ENCODE data around the gene SLC1A2.

DNA sequence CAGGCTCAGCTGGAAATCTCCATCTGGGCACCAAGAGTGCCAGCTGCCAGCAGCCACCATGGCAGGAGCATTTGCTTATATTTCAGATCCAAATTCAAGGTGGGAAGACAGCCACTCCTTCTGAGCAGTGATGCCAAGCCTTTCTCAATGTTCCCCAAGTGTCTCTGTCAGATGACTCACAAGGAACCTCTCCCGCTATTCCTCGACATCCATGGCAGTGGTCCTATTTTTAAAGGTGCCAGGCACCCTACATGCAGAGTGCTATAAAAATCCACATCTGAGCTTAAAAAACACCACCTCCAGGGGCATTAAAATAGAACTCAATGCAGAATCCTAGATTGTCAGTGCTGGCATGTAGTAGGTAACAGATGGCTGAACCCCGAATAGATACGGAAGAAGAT lies 112.1 kb downstream of the SLC1A2 start:
- TF ChIP-seq, protein P1, sequence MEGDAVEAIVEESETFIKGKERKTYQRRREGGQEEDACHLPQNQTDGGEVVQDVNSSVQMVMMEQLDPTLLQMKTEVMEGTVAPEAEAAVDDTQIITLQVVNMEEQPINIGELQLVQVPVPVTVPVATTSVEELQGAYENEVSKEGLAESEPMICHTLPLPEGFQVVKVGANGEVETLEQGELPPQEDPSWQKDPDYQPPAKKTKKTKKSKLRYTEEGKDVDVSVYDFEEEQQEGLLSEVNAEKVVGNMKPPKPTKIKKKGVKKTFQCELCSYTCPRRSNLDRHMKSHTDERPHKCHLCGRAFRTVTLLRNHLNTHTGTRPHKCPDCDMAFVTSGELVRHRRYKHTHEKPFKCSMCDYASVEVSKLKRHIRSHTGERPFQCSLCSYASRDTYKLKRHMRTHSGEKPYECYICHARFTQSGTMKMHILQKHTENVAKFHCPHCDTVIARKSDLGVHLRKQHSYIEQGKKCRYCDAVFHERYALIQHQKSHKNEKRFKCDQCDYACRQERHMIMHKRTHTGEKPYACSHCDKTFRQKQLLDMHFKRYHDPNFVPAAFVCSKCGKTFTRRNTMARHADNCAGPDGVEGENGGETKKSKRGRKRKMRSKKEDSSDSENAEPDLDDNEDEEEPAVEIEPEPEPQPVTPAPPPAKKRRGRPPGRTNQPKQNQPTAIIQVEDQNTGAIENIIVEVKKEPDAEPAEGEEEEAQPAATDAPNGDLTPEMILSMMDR (conservative IDR thresholded peaks at IDR 0.05; ENCODE audit: low read length), result no peak
- TF ChIP-seq EZH2phosphoT487 (IDR thresholded peaks at IDR 0.05; ENCODE audit: borderline replicate concordance), result no peak

Data from Loucy (cell line).